ENCODE measurements around the gene SLC7A4. TPM values are rescaled to one million over a fixed set of nuclear protein-coding genes. Genes with fewer than 3 reads are reported as not detected.

SLC7A4 gene
- total and polyA plus RNA-seq, 10 of the 15 experiments (the other 5 are each of a cell fraction or from before 2014, with no cell fraction given): 0.06 to 0.25 (median 0.14) TPM; not detected in 6

DNA sequence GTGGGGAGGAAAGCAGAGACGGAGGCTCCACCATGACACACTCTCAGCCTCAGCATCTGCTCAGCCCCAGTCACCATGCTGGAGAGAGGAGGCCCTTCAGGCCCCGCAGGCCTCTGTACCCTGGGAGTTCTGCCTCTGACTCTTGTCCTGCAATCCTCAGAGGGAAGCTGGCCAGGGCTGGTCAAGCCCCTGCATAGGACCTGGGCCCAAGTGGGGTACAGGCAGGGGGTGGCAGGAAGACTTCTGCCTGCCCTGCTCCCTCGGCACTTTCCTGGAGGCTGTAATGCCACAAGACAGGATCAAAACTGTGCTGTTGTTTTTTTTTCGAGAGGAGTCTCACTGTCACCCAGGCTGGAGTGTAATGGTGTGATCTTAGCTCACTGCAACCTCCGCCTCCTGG, 47.1 kb upstream of the SLC7A4 start:
- TF ChIP-seq ZNF687 (IDR thresholded peaks at IDR 0.05) (no peak), YBX1 (IDR thresholded peaks at IDR 0.05) (no peak), ZNF207 (IDR thresholded peaks at IDR 0.05; ENCODE audit: borderline replicate concordance) (no peak), PAX8 (IDR thresholded peaks at IDR 0.05) (no peak), LARP7 (IDR thresholded peaks at IDR 0.05) (no peak), CHD2 (IDR thresholded peaks at IDR 0.05; ENCODE audit: borderline replicate concordance, low read depth, low read length) (no peak), ZBED1 (IDR thresholded peaks at IDR 0.05; ENCODE audit: borderline replicate concordance) (no peak)
- TF ChIP-seq, protein P1, sequence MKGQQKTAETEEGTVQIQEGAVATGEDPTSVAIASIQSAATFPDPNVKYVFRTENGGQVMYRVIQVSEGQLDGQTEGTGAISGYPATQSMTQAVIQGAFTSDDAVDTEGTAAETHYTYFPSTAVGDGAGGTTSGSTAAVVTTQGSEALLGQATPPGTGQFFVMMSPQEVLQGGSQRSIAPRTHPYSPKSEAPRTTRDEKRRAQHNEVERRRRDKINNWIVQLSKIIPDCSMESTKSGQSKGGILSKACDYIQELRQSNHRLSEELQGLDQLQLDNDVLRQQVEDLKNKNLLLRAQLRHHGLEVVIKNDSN (IDR thresholded peaks at IDR 0.05; ENCODE audit: borderline replicate concordance, extremely low read length, insufficient read depth, low read depth, low read length): no peak
- TF ChIP-seq, protein P2, sequence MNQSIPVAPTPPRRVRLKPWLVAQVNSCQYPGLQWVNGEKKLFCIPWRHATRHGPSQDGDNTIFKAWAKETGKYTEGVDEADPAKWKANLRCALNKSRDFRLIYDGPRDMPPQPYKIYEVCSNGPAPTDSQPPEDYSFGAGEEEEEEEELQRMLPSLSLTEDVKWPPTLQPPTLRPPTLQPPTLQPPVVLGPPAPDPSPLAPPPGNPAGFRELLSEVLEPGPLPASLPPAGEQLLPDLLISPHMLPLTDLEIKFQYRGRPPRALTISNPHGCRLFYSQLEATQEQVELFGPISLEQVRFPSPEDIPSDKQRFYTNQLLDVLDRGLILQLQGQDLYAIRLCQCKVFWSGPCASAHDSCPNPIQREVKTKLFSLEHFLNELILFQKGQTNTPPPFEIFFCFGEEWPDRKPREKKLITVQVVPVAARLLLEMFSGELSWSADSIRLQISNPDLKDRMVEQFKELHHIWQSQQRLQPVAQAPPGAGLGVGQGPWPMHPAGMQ (IDR thresholded peaks at IDR 0.05; ENCODE audit: borderline replicate concordance): no peak
- H3K9me3 ChIP-seq (replicated peaks; ENCODE audit: control insufficient read depth, insufficient read depth, low read length): no peaks in the 10 kb centered on the region
- no peaks in the 10 kb centered on the region; a peak in 1 of 4 replicates for H3K27me3 ChIP-seq (replicated peaks in 1 of 2; ENCODE audit: control insufficient read depth in 2 of 2, insufficient read depth in 2 of 2, low read length in 1 of 2)
- no peak for FAIRE-seq
- H3K9ac ChIP-seq (ENCODE audit: control insufficient read depth, insufficient read depth, low read length): no peak overlapping the region
- no peak overlapping the region for H3K4me3 ChIP-seq
- H3K4me1 ChIP-seq (ENCODE audit: control insufficient read depth, insufficient read depth, low read length): no peaks in the 10 kb centered on the region
- H3K27ac ChIP-seq (ENCODE audit: control insufficient read depth, insufficient read depth): no peak overlapping the region
- no TSS peak for BruUV-seq (replicated peaks)
- H3K36me3 ChIP-seq (ENCODE audit: control insufficient read depth in 2 of 2, insufficient read depth in 2 of 2, low read length in 1 of 2): no peaks in the 10 kb centered on the region
- no peak overlapping the region for H3K4me2 ChIP-seq (ENCODE audit: control insufficient read depth, insufficient read depth)
- H4K20me1 ChIP-seq (ENCODE audit: control insufficient read depth, insufficient read depth): no peaks in the 10 kb centered on the region
- 56% methylated on average over 5 of the region's 5 CpGs for WGBS (ENCODE audit: insufficient coverage, insufficient replicate concordance, low lambda C conversion rate, missing lambda C conversion rate)
- ChIA-PET RAD21 (ENCODE audit: unreplicated experiment) (no interaction called here), POLR2A (no interaction called here), CTCF (no interaction called here), SMC1A (ENCODE audit: uncharacterized antibody, unreplicated experiment) (no interaction called here)
- intact Hi-C loops (cut with micrococcal nuclease; ENCODE audit: unreplicated experiment): no loop called here
- no peak overlapping the region for H2AFZ ChIP-seq (ENCODE audit: control insufficient read depth, low read depth, low read length)
- H3K79me2 ChIP-seq (ENCODE audit: control insufficient read depth, insufficient read depth, low read length): no peaks in the 10 kb centered on the region
- in situ Hi-C loops (cut with MboI): no loop called here
- ATAC-seq: no peak
- DNase-seq (ENCODE audit: low read depth, low spot score): no peak

Data from GM12878 (cell line).